Caco-2 (cell line): ENCODE results near the gene ABHD11. TPM values are rescaled to one million over a fixed set of nuclear protein-coding genes. Genes with fewer than 3 reads are reported as not detected.
"Not testable (repeated sequence)": the region's sequence is repeated elsewhere in the genome, so short reads cannot be mapped to it uniquely, and the experiment has no call there.

Experiments used
- Bru-seq: library from RNA; stranded (reverse); fragments of 400-500 nt; gene quantifications from one replicate; lab custom pipeline; 2021; lab: Mats Ljungman, UMichigan
- BruChase-seq, 2 experiments: library from RNA; stranded (reverse); fragments of 400-500 nt; gene quantifications; one replicate each; lab custom pipeline; 2021; lab: Mats Ljungman, UMichigan
- BruUV-seq: library from RNA; stranded (reverse); fragments of 400-500 nt; replicated peaks from 2 replicates; lab custom pipeline; 2021; lab: Mats Ljungman, UMichigan
- CTCF ChIA-PET: fragments of 300-600 bp; sonication (Branson Sonifier 250); formaldehyde crosslinking; loops from one replicate; lab custom pipeline; 2022; ENCODE audit warnings: antibody characterized with exemption; lab: Charles Lee
- POLR2A ChIA-PET: fragments of 300-600 bp; sonication (Branson Sonifier 250); formaldehyde crosslinking; loops from one replicate; lab custom pipeline; 2022; ENCODE audit warnings: antibody characterized with exemption; lab: Charles Lee
- DNase-seq, 2 experiments: peaks; one replicate each; pipeline versions ENCODE4 v3.0.0 to v3.0.0-alpha.2; 2020 to 2022
- H3K27me3 ChIP-seq: replicated peaks from 2 replicates; pipeline ENCODE4 v1.6.0; 2011; ENCODE audit warnings: low read length; ENCODE audit not compliant: control insufficient read depth, insufficient read depth
- H3K36me3 ChIP-seq: 2 replicates; pipeline ENCODE4 v1.5.1; 2011; ENCODE audit warnings: low read length; ENCODE audit not compliant: control insufficient read depth, insufficient read depth
- H3K4me1 ChIP-seq: fragments of 250-450 bp; sonication (Bioruptor Pico); 2 replicates; pipeline ENCODE4 v1.5.1; 2020; ENCODE audit warnings: mild to moderate bottlenecking
- H3K4me3 ChIP-seq: 2 replicates; pipeline ENCODE4 v1.5.1; 2011; ENCODE audit warnings: low read depth, mild to moderate bottlenecking, control low read depth, low read length
- H3K9me3 ChIP-seq: fragments of 250-450 bp; sonication (Bioruptor Pico); 2 replicates; pipeline ENCODE4 v1.5.1; 2020; ENCODE audit warnings: mild to moderate bottlenecking, moderate library complexity
- H3K27ac Mint-ChIP-seq: one replicate; pipeline ENCODE4 v1.8.0; 2022; ENCODE audit warnings: mixed read lengths; ENCODE audit not compliant: unreplicated experiment
- H3K27me3 Mint-ChIP-seq: one replicate; pipeline ENCODE4 v1.8.0; 2022; ENCODE audit warnings: mixed read lengths; ENCODE audit not compliant: insufficient read depth, unreplicated experiment
- H3K36me3 Mint-ChIP-seq: one replicate; pipeline ENCODE4 v1.8.0; 2022; ENCODE audit warnings: mild to moderate bottlenecking, mixed read lengths; ENCODE audit not compliant: insufficient read depth, unreplicated experiment
- H3K4me1 Mint-ChIP-seq: one replicate; pipeline ENCODE4 v1.8.0; 2022; ENCODE audit warnings: low read depth, mixed read lengths; ENCODE audit not compliant: unreplicated experiment
- H3K4me3 Mint-ChIP-seq: one replicate; pipeline ENCODE4 v1.8.0; 2022; ENCODE audit warnings: mild to moderate bottlenecking, moderate library complexity, mixed read lengths; ENCODE audit not compliant: unreplicated experiment
- H3K9me3 Mint-ChIP-seq: one replicate; pipeline ENCODE4 v1.8.0; 2022; ENCODE audit warnings: mixed read lengths; ENCODE audit not compliant: unreplicated experiment
- CTCF ChIP-seq, 2 experiments: fragments of 200-600 bp in 1 of 2; IDR thresholded peaks; 1 replicate in 1 of 2; 2 replicates in 1 of 2; pipeline versions ENCODE4 v1.5.1 to v1.8.0; 2011 to 2022; ENCODE audit warnings: antibody characterized with exemption in 1 of 2, control low read depth in 1 of 2, inconsistent platforms in 1 of 2, low read depth in 1 of 2, low read length in 1 of 2, mild to moderate bottlenecking in 1 of 2, moderate library complexity in 1 of 2; ENCODE audit not compliant: insufficient read depth in 1 of 2, severe bottlenecking in 1 of 2, unreplicated experiment in 1 of 2
- intact Hi-C: fragments of 100-400 bp; cut with micrococcal nuclease; formaldehyde crosslinking; loops from one replicate; pipeline ENCODE4 v1.10.0; 2022; ENCODE audit not compliant: unreplicated experiment
- long read RNA-seq: library from polyadenylated mRNA; stranded (forward); transcript quantifications from one replicate; pipeline ENCODE4 v2.0.0, GENCODE V29; 2022
- total RNA-seq: library from RNA; stranded (reverse); gene quantifications from 2 replicates; pipeline ENCODE4 v1.2.3, GENCODE V29; 2022

The ABHD11 gene
- 38.9 and 47.2 TPM in 2 replicates for total RNA-seq
- percentile 89 among the genes with signal in this experiment for Bru-seq, nascent RNA
- BruChase-seq, experiment 1, labeled RNA remaining after a 2-hour chase: percentile 83 among the genes with signal in this experiment
- BruChase-seq, experiment 2, labeled RNA remaining after a 6-hour chase: percentile 84 among the genes with signal in this experiment
- long read RNA-seq, transcript ABHD11-201 (6 exons, 1,483 nt): major isoform, 28 of 57 reads
- long read RNA-seq, transcript ABHD11-203 (5 exons, 812 nt): minor isoform, 5 of 57 reads
- long read RNA-seq, partial matches to known transcripts: 9 of 57 reads
- long read RNA-seq, other reads (novel, unspliced or antisense): 12 of 57 reads

GRCh38 chr7:73738612-73739386 is at the start of gene ABHD11:
ABHD11 (minus strand) TSS chr7:73738802; CDS start chr7:73738770, 32 bp downstream.
- H3K27ac Mint-ChIP-seq: peak within 1 kb of the TSS; percentile 100
- H3K4me3 ChIP-seq: peak within 1 kb of the TSS; percentile 63
- H3K4me1 Mint-ChIP-seq: peaks cover 25% of the 10 kb centered on the region
- TF ChIP-seq CTCF (IDR thresholded peaks at IDR 0.05; ENCODE audit: insufficient read depth in 1 of 2, low read depth in 1 of 2, low read length in 1 of 2, severe bottlenecking in 1 of 2, unreplicated experiment in 1 of 2): no peak
- H3K27me3 ChIP-seq: no peaks in the 10 kb centered on the region
- CTCF ChIA-PET: interaction anchor here (0.5 to 1.5 kb wide), 14 partner anchors 10 to 578 kb away, joined by 3 to 6 read pairs (median 4); partner anchors contain the start of genes STX1A and VPS37D
- POLR2A ChIA-PET: interaction anchor here (0.5 to 6.5 kb wide), 16 partner anchors 11 to 240 kb away, joined by 3 to 127 read pairs (median 4); partner anchors contain the start of genes CLDN3, CLDN4, METTL27 and MLXIPL
- intact Hi-C loops: loop anchor here (1.0 to 2.0 kb wide), 3 partner anchors 32 to 116 kb away; partner anchors contain the start of genes CLDN3 and CLDN4
- H3K36me3 ChIP-seq: peaks cover 9% of the 10 kb centered on the region
- H3K9me3 Mint-ChIP-seq: no peaks in the 10 kb centered on the region
- H3K4me1 ChIP-seq: peaks cover 46% of the 10 kb centered on the region
- peaks cover 67% of the 10 kb centered on the region for H3K36me3 Mint-ChIP-seq
- DNase-seq: peak; percentile 99
- no peaks in the 10 kb centered on the region for H3K27me3 Mint-ChIP-seq
- H3K9me3 ChIP-seq: no peaks in the 10 kb centered on the region
- no TSS peak for BruUV-seq
- H3K4me3 Mint-ChIP-seq: peak within 1 kb of the TSS; percentile 98

- intact Hi-C loops, H3K36me3 ChIP-seq, POLR2A ChIA-PET, DNase-seq, CTCF ChIA-PET, H3K27ac Mint-ChIP-seq, BruUV-seq, H3K4me3 Mint-ChIP-seq, H3K4me3 ChIP-seq, H3K27me3 ChIP-seq, H3K9me3 Mint-ChIP-seq, H3K27me3 Mint-ChIP-seq, H3K36me3 Mint-ChIP-seq, H3K9me3 ChIP-seq: not testable (repeated sequence)
- peaks cover 34% of the 10 kb centered on the region for H3K4me1 ChIP-seq
- H3K4me1 Mint-ChIP-seq: peaks cover 21% of the 10 kb centered on the region
Measured at GRCh38 chr7:73787786-73788048, 49.1 kb upstream of the ABHD11 start.

GRCh38 chr7:73786588-73786987 is 48.0 kb upstream of the ABHD11 start:
- H3K4me1 ChIP-seq: peaks cover 25% of the 10 kb centered on the region
- BruUV-seq: no TSS peak
- POLR2A ChIA-PET: no interaction called here
- H3K4me3 ChIP-seq: no peak overlapping the region
- peaks cover 2% of the 10 kb centered on the region for H3K9me3 Mint-ChIP-seq
- intact Hi-C loops: no loop called here
- CTCF ChIA-PET: no interaction called here
- no peak overlapping the region for H3K27ac Mint-ChIP-seq
- no peaks in the 10 kb centered on the region for H3K27me3 ChIP-seq
- no peak overlapping the region for H3K4me3 Mint-ChIP-seq
- peaks cover 10% of the 10 kb centered on the region for H3K4me1 Mint-ChIP-seq
- no peak for DNase-seq
- H3K9me3 ChIP-seq: peaks cover 3% of the 10 kb centered on the region; the same call in 1 of the 2 replicates
- no peaks in the 10 kb centered on the region for H3K36me3 ChIP-seq
- H3K36me3 Mint-ChIP-seq: peaks cover 5% of the 10 kb centered on the region
- no peaks in the 10 kb centered on the region for H3K27me3 Mint-ChIP-seq
- no peak for TF ChIP-seq CTCF (IDR thresholded peaks at IDR 0.05; ENCODE audit: insufficient read depth in 1 of 2, low read depth in 1 of 2, low read length in 1 of 2, severe bottlenecking in 1 of 2, unreplicated experiment in 1 of 2)
